ENCODE measurements around the gene PFN4.
"Not testable (repeated sequence)": the region's sequence is repeated elsewhere in the genome, so short reads cannot be mapped to it uniquely, and the experiment has no call there.

The PFN4 gene

GRCh38 chr2:24115057-24115456 is 8.1 kb downstream of the PFN4 start:
- Histone ChIP-seq H3K9me2 (replicated peaks; ENCODE audit: control insufficient read depth, low read length) (no peaks in the 10 kb centered on the region), H3K27me3 (ENCODE audit: control insufficient read depth, low read length) (no peaks in the 10 kb centered on the region), H3K4me3 (ENCODE audit: low read length) (no peak overlapping the region), H3F3A (ENCODE audit: control insufficient read depth, insufficient read depth) (no peaks in the 10 kb centered on the region), H3K79me2 (ENCODE audit: control insufficient read depth, low read length) (no peaks in the 10 kb centered on the region), H3K27ac (ENCODE audit: low read depth, low read length) (no peak overlapping the region), H4K20me1 (ENCODE audit: control insufficient read depth, insufficient read depth, low read depth, low read length) (no peaks in the 10 kb centered on the region), H3K9me3 (ENCODE audit: control insufficient read depth, insufficient read depth, low read length) (no peaks in the 10 kb centered on the region), H3K4me2 (ENCODE audit: low read length) (no peak overlapping the region), H3K4me1 (ENCODE audit: control insufficient read depth, low read length) (no peaks in the 10 kb centered on the region), H3K36me3 (ENCODE audit: control insufficient read depth, low read length) (no peaks in the 10 kb centered on the region; the same call in 1 of the 2 replicates)
- TF ChIP-seq EZH2phosphoT487 (IDR thresholded peaks at IDR 0.05; ENCODE audit: borderline replicate concordance, low read length) (no peak), CTCF (IDR thresholded peaks at IDR 0.05; ENCODE audit: low read depth, low read length, poor library complexity, severe bottlenecking) (no peak)

DNA sequence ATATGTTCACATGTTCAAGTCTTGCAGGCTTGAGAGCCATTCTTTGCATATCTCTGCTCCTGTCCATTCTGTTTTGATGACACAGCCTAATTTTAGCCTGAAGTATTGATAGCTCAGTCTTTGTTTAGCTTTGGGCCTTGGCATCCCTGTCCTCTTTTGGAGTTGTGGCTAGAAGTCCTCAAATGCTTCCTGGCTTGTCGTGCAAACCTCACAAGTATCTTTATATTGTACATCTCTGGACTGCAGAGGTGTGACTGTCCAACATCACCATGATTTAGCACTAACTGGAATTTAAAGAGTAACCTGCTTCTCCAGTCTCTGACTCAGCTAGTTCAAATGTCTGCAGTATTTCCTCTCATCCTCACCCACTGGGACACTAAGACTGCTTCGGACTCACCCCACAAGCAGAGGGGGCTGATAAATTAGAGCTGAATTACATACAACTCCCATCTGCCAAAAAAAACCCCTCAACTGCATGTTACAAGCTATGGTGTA is 11.7 kb downstream of the PFN4 start:
- Histone ChIP-seq H3K36me3 (ENCODE audit: control insufficient read depth, low read length) (no peaks in the 10 kb centered on the region; the same call in 1 of the 2 replicates), H3K27ac (ENCODE audit: low read depth, low read length) (no peak overlapping the region), H3K9me3 (ENCODE audit: control insufficient read depth, insufficient read depth, low read length) (0 out of 2 replicates have a peak, but pooled peaks cover 4% of the 10 kb centered on the region), H3K9me2 (replicated peaks; ENCODE audit: control insufficient read depth, low read length) (no peaks in the 10 kb centered on the region), H3K4me3 (ENCODE audit: low read length) (no peak overlapping the region), H3K79me2 (ENCODE audit: control insufficient read depth, low read length) (no peaks in the 10 kb centered on the region), H3K4me1 (ENCODE audit: control insufficient read depth, low read length) (no peaks in the 10 kb centered on the region), H3F3A (ENCODE audit: control insufficient read depth, insufficient read depth) (no peaks in the 10 kb centered on the region), H4K20me1 (ENCODE audit: control insufficient read depth, insufficient read depth, low read depth, low read length) (no peaks in the 10 kb centered on the region), H3K27me3 (ENCODE audit: control insufficient read depth, low read length) (no peaks in the 10 kb centered on the region), H3K4me2 (ENCODE audit: low read length) (no peak overlapping the region)
- TF ChIP-seq CTCF (IDR thresholded peaks at IDR 0.05; ENCODE audit: low read depth, low read length, poor library complexity, severe bottlenecking), result no peak
- no peak for TF ChIP-seq EZH2phosphoT487 (IDR thresholded peaks at IDR 0.05; ENCODE audit: borderline replicate concordance, low read length)

DNA sequence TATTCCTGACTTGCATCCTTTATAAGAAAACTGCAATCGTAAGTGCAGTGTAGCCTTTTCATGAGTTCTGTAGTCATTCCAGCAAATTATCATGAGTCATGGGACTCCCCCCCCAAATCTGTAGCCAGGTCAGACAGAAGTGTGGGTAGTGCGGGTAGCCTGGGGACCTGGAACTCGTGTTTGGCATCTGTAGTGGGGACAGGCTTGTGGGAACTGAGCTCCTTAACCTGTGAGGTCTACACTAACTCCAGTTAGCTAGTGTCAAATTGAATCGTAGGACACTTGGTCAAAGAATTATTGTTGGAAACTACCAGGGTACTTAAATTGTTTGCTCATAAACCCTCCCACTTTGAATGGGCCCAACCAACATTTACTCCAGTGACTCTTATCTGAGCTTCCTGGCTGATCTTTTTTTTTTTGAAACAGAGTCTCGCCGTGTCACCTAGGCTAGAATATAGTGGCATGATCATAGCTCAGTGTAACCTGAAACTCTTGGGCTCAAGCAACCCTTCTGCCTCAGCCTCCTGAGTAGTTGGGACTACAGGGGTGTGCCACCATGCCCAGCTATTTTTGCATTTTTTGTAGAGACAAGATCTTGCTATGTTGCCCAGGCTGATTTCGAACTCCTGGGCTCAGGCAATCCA is 12.4 kb downstream of the PFN4 start:
- Histone ChIP-seq H3K4me2 (ENCODE audit: low read length) (no peak overlapping the region), H3K4me1 (ENCODE audit: control insufficient read depth, low read length) (no peaks in the 10 kb centered on the region), H3K4me3 (ENCODE audit: low read length) (no peak overlapping the region), H3K36me3 (ENCODE audit: control insufficient read depth, low read length) (no peaks in the 10 kb centered on the region; the same call in 1 of the 2 replicates), H3K27me3 (ENCODE audit: control insufficient read depth, low read length) (no peaks in the 10 kb centered on the region), H3K9me2 (replicated peaks; ENCODE audit: control insufficient read depth, low read length) (no peaks in the 10 kb centered on the region), H3K79me2 (ENCODE audit: control insufficient read depth, low read length) (no peaks in the 10 kb centered on the region), H3F3A (ENCODE audit: control insufficient read depth, insufficient read depth) (no peaks in the 10 kb centered on the region), H4K20me1 (ENCODE audit: control insufficient read depth, insufficient read depth, low read depth, low read length) (no peaks in the 10 kb centered on the region), H3K27ac (ENCODE audit: low read depth, low read length) (no peak overlapping the region), H3K9me3 (ENCODE audit: control insufficient read depth, insufficient read depth, low read length) (0 out of 2 replicates have a peak, but pooled peaks cover 4% of the 10 kb centered on the region)
- TF ChIP-seq EZH2phosphoT487 (IDR thresholded peaks at IDR 0.05; ENCODE audit: borderline replicate concordance, low read length) (no peak), CTCF (IDR thresholded peaks at IDR 0.05; ENCODE audit: low read depth, low read length, poor library complexity, severe bottlenecking) (no peak)

- not testable (repeated sequence) for H3K9me3 ChIP-seq (ENCODE audit: control insufficient read depth, insufficient read depth, low read length); H3K9me2 ChIP-seq (replicated peaks; ENCODE audit: control insufficient read depth, low read length); H3F3A ChIP-seq (ENCODE audit: control insufficient read depth, insufficient read depth); H4K20me1 ChIP-seq (ENCODE audit: control insufficient read depth, insufficient read depth, low read depth, low read length); H3K27me3 ChIP-seq (ENCODE audit: control insufficient read depth, low read length); H3K36me3 ChIP-seq (ENCODE audit: control insufficient read depth, low read length); H3K27ac ChIP-seq (ENCODE audit: low read depth, low read length); H3K4me2 ChIP-seq (ENCODE audit: low read length); H3K79me2 ChIP-seq (ENCODE audit: control insufficient read depth, low read length); H3K4me3 ChIP-seq (ENCODE audit: low read length)
- peaks cover 13% of the 10 kb centered on the region for H3K4me1 ChIP-seq (ENCODE audit: control insufficient read depth, low read length)
Measured at GRCh38 chr2:24109431-24109830, 13.7 kb downstream of the PFN4 start.
